ENCODE results near the gene ARHGEF28.

GRCh38 chr5:73591102-73591695, 34.8 kb upstream of the ARHGEF28 start:
- TF ChIP-seq, protein P1, sequence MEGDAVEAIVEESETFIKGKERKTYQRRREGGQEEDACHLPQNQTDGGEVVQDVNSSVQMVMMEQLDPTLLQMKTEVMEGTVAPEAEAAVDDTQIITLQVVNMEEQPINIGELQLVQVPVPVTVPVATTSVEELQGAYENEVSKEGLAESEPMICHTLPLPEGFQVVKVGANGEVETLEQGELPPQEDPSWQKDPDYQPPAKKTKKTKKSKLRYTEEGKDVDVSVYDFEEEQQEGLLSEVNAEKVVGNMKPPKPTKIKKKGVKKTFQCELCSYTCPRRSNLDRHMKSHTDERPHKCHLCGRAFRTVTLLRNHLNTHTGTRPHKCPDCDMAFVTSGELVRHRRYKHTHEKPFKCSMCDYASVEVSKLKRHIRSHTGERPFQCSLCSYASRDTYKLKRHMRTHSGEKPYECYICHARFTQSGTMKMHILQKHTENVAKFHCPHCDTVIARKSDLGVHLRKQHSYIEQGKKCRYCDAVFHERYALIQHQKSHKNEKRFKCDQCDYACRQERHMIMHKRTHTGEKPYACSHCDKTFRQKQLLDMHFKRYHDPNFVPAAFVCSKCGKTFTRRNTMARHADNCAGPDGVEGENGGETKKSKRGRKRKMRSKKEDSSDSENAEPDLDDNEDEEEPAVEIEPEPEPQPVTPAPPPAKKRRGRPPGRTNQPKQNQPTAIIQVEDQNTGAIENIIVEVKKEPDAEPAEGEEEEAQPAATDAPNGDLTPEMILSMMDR (IDR thresholded peaks at IDR 0.05): peak; percentile 66 to 96 (median 91)
- no peak for TF ChIP-seq POLR2A (IDR thresholded peaks at IDR 0.05)
